HG02763 (cell line): ENCODE results near the gene CCDC69.
"Not testable (repeated sequence)": the region's sequence is repeated elsewhere in the genome, so short reads cannot be mapped to it uniquely, and the experiment has no call there.

Experiments used
- ATAC-seq: cut with Tn5 transposase; IDR thresholded peaks from one replicate; pipeline ENCODE4 v1.9.1; 2021; ENCODE audit warnings: mild to moderate bottlenecking, moderate library complexity; ENCODE audit not compliant: unreplicated experiment

CCDC69 gene

DNA sequence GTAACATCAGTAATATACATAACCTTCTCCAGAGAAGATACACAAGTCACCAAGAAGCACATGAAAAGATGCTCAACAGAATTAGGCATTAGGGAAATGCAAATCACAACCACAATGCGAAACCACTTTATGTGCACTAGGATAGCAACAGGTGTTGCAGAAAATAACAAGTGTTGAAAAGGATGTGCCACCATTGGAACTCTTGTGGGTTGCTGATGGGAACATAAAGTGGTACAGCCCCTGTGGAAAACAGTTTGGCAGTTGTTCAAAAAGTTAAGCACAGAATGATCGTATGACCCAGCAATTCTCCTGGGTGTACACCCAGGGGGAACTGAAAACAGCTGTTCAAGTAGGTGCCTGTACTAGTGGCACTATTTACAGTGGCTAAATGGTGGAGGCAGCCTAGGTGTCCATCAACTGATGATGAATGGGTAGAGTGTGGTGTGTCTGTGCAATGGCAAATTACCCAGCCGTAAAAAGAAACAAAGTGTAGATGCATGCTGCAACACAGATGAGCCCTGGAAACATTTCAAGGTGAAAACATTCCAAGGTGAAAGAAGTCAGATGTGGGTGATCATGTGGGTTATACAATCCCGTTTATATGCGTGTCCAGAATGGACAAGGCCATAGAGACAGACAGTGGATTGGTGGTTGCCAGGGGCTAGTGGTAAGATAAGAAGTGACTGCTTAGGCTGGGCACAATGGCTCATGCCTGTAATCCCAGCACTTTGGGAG is 27.2 kb downstream of the CCDC69 start:
- ATAC-seq = peak; percentile 95

DNA sequence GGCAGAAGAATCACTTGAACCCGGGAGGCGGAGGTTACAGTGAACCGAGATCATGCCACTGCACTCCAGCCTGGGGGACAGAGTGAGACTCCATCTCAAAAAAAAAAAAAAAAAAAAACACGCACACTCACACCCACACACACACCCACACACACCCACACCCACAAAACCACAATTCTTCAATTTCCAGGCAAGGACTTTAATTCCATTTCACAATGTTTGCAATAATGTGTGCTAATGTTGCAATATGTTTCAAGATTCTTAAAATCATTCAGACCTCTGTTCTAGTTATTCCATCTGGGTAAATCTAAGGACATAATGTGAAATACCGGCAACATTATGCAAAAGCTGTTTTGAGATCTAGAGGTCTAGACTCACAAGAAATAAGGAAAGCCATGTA is 28.3 kb downstream of the CCDC69 start:
- ATAC-seq = no peak

DNA sequence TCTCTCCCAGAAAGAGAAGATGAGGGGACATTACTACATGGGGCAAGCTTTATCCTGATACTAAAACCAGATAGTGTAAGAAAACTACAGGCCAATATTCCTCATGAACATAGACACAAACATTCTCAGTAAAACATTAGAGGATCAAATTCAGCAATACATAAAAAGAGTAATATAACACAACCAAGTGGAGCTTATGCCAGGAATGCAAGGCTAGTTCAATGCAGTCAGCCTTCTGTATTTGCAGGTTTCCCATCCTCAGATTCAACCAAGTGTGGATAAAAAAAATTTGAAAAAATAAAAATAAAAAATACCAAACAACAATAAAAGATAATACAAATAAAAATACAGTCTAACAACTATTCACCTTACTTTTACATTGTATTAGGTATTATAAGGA is 31.3 kb downstream of the CCDC69 start:
- ATAC-seq = no peak

DNA sequence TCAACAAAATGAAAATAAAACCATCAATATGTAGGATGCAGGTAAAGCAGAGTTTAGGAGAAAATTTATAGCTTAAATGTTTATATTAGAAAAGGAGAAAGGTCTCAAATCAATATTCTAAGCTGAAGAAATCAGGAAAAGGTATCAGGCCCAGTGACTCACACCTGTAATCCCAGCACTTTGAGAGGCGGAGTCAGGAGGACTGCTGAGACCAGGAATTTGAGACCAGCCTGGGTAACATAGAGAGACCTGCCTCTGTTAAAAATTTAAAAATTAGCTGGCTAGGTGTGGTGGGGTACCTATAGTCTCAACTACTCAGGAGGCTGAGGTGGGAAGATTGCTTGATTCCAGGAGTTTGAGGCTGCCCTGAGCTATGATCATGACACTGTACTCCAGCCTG is 32.2 kb downstream of the CCDC69 start:
- no peak for ATAC-seq

DNA sequence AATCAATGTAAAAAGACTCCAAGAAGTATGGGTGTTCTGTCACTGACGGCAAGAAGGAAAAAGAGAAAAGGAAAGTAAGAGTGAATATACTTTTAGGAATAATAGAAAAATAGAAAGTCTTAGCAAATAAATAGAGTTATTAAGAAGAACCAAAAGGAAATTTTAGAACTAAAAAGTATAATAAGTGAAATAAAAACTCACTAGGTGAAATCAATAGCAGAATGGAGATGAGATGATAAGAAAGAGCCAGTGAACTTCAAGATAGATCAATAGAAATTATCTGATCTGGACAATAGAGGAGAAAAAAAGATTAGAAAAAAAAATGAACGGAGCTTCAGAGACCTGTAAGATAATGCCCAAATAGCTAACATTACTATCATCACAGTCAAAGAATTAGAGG is 34.7 kb downstream of the CCDC69 start:
- ATAC-seq = no peak

DNA sequence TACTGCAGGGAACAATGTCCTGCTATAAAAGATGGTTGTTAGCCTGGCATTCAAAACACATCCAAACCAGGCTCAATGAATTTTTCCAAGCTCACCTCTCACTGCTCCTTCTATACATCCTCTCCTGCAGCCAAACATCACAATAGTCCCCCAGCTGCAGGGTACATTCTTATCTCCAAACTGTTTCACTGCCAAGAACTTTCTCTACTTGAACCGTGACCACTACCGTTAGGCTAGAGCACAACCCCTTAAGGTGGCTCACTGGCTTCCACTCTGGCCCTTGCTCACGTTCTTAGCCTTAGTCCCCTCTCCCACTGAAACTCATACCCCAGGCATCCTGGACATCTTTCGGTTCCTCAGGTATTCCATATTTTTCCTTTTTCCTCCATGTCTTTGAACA is 37.4 kb downstream of the CCDC69 start:
- ATAC-seq = no peak

DNA sequence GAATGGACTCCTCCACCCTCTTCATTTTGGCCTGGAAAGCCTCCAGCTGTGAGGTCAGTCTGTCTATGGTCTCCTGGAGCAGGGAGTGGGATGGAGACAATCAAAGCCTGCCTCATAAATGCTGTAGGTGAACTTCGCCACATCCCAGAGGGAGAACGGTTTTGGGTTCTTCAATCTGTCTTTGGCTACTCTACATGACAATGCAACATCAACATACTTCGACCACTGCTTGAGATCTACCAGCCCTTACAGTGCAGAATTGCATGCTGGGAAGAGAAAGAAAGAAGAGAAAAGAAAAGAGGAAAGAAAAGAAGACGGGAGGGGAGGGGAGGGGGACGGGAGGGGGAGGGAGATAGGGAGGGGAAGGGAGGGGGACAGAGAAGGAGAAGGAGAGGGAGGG is 37.8 kb downstream of the CCDC69 start:
- no peak for ATAC-seq

DNA sequence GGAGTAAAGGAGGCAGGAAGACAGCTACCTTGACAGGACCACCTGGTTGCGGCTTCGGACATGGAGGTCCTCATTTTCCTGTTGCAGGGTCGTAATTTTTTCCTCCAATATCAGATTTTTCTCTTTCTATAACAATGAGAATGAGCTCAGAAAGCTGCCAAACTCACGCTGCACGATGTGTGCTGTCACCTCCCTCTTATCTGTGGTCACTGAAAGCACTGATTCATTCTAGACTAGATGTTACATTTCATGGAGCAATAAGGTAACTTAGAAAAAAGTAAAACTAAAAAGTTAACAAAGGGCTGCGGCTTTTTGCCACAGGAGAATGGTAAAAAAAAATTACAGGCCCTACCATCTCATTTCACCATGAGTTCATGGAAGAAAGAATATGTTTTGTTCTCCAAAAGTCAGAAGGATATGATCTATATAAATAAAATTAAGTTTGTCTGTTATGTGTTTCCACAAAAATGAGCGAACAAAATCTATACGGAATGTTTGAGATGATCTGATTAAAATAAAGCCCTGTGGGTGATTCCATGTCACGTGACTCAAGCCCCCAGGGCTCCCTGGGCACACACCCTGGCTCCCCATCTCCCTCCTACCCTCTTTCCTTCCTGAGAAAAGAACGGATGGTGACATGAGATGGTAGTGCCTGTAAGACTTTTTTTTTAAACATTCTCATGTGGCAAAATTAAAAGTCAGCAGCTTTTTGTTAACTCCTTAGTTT is 39.4 kb downstream of the CCDC69 start:
- no peak for ATAC-seq

DNA sequence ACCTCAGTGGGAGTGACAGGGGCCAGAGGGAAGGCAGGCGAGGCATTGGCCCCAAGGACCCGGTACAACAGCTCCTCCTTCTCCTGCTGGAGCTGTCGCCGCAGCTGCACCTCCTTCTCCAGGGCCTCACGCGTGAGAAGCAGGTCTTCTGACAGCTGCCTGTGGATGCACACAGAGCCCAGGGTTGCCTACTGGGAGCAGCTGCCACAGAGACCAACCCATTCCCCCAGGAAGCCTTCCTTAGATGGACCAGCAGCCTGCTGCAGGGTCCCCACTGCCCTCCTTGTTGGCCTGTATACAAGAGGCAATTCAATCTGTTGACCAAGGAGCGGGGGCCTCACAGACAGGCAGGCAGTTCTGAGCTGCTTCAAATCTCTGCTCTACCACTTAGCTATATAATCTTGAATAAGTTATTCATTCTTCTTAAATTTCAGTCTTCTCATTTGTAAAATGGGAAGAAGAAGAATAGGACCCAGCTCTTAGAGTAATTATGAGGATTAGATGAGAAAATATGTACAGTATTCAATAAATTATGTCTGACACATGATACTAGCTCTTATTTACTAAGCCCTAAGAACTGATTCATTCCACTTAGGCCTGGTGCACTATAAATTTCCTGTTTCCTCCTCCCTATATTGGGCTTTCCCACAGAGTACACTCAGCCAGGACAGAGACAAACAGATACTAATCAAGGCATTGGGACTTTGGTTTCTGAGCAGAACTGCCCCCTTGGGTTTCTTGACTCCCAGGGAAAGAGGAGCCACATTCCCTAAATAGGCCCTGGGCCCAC is 40.2 kb downstream of the CCDC69 start:
- no peak for ATAC-seq

DNA sequence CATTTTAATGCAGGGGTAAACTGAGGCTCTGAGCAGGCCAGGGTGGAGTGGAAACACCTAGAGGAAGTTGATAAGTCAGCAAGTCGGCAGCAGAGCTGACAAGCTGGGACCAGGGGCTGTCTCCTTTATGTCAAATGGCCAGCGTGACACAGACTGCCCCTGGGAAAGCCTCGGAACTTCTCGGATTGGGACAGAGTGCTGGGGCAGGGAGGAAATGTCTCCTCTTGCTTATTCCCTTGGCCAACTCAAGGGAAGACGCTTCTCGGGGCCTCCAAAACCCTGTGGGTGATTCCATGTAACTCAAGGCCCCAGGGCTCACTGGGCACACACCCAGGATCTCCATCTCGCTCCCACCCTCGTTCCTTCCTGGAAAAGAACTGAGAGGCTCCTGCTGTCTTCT is 40.9 kb downstream of the CCDC69 start:
- ATAC-seq = no peak

DNA sequence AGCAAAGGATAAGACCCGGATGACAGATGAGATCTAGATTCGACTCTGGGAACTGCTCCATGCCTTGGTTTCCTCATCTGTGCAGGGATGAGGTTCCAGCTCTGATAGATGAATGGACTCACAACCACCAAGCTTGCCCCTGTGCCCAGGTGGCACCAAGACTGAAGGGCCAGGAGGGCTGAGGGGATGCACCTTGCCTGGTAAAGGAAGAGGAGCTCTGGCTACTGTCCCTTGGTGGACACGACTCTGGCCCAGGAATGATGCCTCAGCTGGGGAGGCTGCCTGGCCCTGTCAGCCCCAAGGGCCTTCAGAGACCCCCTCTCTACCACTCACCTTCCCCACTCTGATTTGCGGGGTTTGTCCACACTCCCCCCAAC is 41.4 kb downstream of the CCDC69 start:
- ATAC-seq = no peak

DNA sequence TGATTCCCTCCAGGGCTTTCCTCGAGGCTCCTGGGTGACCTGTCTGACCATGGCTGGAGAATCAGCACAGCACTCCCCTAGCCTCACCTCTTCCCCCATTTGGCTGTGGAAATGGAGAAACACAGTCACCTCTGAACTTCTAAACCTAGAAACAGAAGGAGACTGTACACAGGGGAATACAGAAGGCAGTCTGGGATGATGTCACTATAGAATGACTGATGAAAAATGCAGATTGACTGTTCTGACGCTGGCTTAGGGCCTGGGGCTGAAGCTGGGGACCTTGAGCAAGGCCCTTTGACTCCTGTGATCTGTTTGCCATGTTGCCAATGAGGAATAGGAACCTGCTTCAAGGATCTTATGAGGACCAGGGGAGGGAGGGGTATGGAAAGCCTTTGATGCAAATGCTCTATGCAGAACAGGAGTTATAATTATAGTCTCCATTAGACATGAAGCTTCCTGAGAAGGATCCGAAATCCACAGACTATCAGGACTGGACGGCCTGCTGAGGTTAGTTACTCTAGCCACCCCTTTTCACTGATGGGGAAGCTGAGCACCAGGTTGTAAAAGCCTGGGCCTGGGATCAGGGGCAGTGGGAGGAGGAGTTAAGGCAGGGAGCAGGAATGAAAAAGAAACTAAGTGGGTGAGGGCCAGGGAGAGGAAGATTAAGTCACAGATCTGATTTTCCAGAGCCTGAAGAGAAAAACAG is 41.9 kb downstream of the CCDC69 start:
- no peak for ATAC-seq

DNA sequence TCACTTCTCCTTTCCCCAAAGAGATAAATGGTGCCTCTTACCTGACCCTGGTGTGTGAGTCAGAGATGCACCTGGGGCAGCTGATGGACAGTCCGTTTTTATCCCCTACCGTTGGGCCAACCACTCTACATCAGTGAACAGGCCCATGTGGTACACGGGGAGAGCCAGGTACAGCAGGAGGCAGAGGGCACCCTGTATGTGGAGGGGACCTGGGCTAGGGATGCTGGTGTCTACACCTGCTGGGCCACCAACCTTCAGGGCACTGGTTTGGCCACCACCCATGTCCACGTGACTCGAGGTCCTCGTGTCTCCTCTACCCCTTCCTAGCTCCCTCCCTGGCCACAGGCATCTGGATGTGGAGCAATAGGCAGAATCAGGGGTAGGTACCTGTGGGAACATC is 43.6 kb downstream of the CCDC69 start:
- ATAC-seq = no peak

DNA sequence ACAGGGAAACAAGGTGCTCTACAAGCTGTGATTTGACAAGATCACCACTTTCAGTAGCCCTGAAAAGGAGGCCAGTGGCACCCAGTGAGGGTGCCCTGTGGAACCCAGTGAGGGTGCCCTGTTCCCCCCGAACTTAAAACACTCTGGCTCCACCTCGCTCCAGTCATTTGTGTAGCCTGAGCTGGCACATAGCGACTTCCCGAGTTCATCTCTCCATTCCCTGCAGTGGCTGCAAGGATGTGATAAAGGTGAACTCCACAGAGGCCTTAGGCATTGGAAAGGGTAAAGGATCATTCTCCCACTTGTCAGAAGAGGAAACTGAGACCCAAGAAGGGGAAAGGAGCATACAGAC is 44.4 kb downstream of the CCDC69 start:
- no peak for ATAC-seq

DNA sequence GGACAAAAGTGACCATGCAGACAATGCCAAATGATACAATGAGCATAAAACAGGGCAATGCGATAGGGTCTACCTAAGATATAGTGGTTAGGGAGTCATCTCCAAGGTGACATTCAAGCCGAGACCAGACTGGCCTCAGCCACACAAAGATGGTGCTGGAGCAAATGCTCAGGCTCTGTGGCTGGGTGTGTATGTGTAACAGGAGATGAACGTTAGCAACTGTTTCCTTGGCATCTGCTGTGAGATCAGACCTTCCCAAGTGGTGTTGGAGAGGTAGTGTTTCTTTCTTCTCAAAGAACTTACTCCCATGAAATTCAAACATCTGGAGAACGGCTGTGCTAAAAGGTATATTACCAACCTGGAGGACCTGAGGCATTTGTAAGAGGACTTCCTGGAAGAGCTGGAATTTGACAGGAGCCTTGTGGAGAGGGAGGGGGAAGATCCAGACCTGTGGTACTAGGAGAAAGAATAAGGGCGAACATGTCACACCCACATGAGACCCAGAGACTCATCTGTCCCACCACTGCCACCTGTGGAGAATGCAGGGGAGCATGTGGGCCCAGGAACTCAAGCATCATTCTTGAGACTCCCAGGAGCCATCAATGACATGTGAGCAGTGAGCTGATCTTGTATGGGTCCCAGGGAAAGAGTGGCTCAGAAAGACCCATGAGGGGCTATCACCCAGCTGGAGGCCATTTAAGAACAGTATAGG is 45.0 kb downstream of the CCDC69 start:
- no peak for ATAC-seq

DNA sequence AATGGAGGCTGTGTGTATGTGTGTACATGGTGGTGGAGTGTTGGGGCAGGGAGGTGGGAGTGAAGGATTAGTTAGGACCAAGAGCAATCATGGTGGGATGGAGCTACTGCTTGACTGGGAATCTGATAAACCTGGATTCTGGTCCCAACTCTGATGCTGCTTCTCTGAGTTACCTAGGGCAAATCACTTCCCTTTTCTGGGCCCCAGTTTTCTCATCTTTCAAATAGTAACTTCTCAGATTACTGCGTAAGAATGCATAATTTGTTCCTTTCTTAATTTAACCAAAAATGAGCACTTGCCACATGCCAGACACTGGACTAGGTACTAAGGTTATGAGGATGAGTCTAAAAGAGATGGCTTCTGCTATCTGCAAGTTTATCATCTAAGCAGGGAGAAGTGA is 45.5 kb downstream of the CCDC69 start:
- ATAC-seq = no peak

DNA sequence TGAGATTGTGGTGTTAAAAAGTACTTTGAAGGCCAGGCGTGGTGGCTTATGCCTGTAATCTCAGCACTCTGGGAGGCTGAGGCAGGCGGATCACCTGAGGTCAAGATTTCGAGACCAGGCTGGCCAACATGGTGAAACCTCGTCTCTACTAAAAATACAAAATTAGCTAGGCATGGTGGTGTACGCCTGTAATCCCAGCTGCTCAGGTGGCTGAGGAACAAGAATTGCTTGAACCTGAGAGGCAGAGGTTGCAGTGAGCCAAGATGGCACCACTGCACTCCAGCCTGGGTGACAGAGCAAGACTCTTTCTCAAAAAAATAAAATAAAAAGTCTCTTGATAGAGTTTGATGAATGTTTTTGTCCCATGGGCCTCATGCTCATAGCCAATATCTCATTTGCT is 47.6 kb downstream of the CCDC69 start:
- not testable (repeated sequence) for ATAC-seq

DNA sequence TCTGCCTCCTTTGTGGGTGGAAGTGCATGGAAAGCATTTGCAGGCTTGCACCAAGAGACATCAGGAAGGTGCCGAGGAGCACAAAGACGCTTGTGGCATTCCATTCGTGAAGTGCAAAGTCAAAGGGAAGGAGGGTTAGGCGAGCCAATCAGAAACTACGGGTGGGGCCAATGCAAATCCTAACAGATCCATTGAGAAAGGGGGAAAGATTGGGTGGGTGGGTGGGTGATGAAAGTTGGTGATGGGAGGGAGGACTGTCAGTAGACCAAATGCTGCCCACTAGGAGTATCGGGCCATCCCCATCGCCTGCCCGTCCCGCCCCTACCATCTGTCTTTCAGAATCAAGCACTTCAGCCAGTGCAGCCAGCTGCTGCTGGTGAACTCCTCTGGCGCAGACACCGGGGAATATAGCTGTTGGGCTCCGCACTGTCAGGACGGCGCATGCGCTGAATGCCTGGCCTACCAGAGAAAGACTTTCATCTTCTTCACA is 49.2 kb downstream of the CCDC69 start:
- ATAC-seq = no peak

DNA sequence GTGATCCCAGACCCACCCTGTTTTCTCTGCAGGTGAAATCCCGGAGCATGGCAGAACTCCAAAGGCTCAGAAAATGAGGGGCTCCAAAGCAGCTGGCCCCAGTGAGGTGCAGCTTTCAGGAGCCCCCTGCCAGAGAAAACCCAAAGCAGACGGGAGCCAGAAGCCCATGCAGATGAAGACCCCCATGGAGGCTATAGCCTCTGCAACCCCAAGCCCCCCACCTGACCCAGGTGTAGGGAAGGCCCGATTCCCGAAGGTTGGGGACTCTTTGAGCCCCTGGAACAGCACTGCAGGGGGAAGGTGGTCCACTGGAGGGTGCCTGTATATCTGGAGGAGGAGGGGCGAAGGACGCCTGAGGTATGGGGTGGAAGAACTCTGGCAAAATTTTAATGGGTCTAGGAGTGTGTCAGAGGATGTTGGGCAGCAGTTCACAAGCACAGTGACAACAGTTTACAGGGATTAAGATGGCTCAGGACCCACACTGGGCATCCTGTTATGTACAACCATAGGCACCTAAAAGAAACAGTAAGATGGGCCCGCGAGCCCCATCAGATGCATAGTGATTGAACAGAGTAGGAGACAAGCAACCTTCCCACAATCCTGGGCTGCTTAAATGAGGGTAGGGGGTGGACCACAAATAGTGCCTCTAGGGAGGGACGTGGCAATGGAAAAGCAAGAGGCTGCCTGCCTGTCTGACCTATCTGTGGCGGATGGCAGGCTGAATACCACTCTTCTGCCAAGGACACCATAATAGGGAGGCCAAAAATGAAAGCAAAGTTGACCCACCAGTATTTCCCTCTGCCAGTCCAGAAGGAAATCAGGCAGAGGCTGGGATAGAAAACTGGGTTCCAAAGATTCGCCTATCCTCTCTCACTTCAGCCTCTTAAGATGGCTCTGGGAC is 49.9 kb downstream of the CCDC69 start:
- ATAC-seq = no peak

DNA sequence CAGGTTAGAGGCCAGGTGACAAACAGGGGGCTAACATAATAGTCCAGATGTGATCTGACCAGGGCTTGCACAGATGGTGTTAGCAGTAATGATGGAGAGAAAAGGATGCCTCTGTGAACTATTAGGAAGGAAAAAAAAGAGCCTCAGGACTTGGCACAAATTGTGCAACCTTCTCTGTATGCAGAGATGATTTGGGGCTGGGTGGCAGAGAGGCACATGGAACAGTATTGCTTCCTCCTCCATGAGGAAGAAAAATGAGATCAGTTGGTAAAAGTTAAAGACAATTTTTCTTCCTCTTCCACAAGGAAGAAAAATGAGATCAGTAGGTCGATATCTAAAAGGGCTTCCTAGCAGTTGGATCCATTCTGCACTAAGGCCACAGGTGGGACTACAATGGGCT is 52.4 kb downstream of the CCDC69 start:
- no peak for ATAC-seq
